MCF 10A (cell line): ENCODE measurements around the gene MEPCE. TPM values are rescaled to one million over a fixed set of nuclear protein-coding genes. Genes with fewer than 3 reads are reported as not detected.

Experiments
- BruUV-seq: library from RNA; stranded (reverse); fragments of 400-500 nt; replicated peaks from 2 replicates; lab custom pipeline; 2021; lab: Mats Ljungman, UMichigan
- CTCF ChIA-PET: fragments of 300-600 bp; sonication (Branson Sonifier 250); formaldehyde crosslinking; extraction: SDS; loops from one replicate; lab custom pipeline; 2021; ENCODE audit warnings: antibody characterized with exemption, inconsistent platforms; lab: Yijun Ruan, JAX
- POLR2A ChIA-PET: fragments of 300-600, 350-650 bp; sonication (Branson Sonifier 250); formaldehyde crosslinking; extraction: SDS; loops from one replicate; lab custom pipeline; 2020; ENCODE audit warnings: antibody characterized with exemption, inconsistent platforms; lab: Yijun Ruan, JAX
- DNase-seq: peaks from one replicate; pipeline ENCODE4 v3.0.0-alpha.2; 2018; ENCODE audit not compliant: unreplicated experiment
- H3K27ac Mint-ChIP-seq: one replicate; pipeline ENCODE4 v1.8.0; 2022; ENCODE audit warnings: mild to moderate bottlenecking, low read depth, mixed read lengths; ENCODE audit not compliant: unreplicated experiment
- H3K27me3 Mint-ChIP-seq: one replicate; pipeline ENCODE4 v1.8.0; 2022; ENCODE audit warnings: mixed read lengths; ENCODE audit not compliant: insufficient read depth, unreplicated experiment
- H3K36me3 Mint-ChIP-seq: one replicate; pipeline ENCODE4 v1.8.0; 2022; ENCODE audit warnings: mild to moderate bottlenecking, moderate library complexity, mixed read lengths; ENCODE audit not compliant: insufficient read depth, unreplicated experiment
- H3K4me1 Mint-ChIP-seq: one replicate; pipeline ENCODE4 v1.8.0; 2022; ENCODE audit warnings: mixed read lengths; ENCODE audit not compliant: insufficient read depth, unreplicated experiment
- H3K4me3 Mint-ChIP-seq: one replicate; pipeline ENCODE4 v1.8.0; 2022; ENCODE audit warnings: mild to moderate bottlenecking, moderate library complexity, mixed read lengths; ENCODE audit not compliant: unreplicated experiment
- H3K9me3 Mint-ChIP-seq: one replicate; pipeline ENCODE4 v1.8.0; 2022; ENCODE audit warnings: mixed read lengths; ENCODE audit not compliant: unreplicated experiment
- CTCF ChIP-seq: fragments of 200-600 bp; IDR thresholded peaks from one replicate; pipeline ENCODE4 v1.8.0; 2022; ENCODE audit warnings: antibody characterized with exemption, mild to moderate bottlenecking; ENCODE audit not compliant: unreplicated experiment
- intact Hi-C: fragments of 100-400 bp; cut with micrococcal nuclease; formaldehyde crosslinking; loops from 2 replicates; pipeline ENCODE4 v1.14.1; 2022
- total RNA-seq: library from RNA; stranded (reverse); gene quantifications from 2 replicates; pipeline ENCODE4 v1.2.3, GENCODE V29; 2022

MEPCE gene
- total RNA-seq, 1 experiment from 2014 or later = 59.9 TPM

GRCh38 chr7:100401811-100402210 is 27.8 kb upstream of the MEPCE start:
- H3K36me3 Mint-ChIP-seq = peaks cover 6% of the 10 kb centered on the region

GRCh38 chr7:100402241-100402640 is 27.4 kb upstream of the MEPCE start:
- H3K36me3 Mint-ChIP-seq = peaks cover 6% of the 10 kb centered on the region
- no peaks in the 10 kb centered on the region for H3K4me1 Mint-ChIP-seq
- no peaks in the 10 kb centered on the region for H3K9me3 Mint-ChIP-seq
- CTCF ChIA-PET = interaction anchor here (0.6 kb wide), 2 partner anchors 19 to 349 kb away, joined by 3 to 4 read pairs; no protein-coding TSS in a partner anchor
- TF ChIP-seq CTCF = no peak
- DNase-seq = no peak
- H3K4me3 Mint-ChIP-seq = no peak overlapping the region
- no peak overlapping the region for H3K27ac Mint-ChIP-seq
- intact Hi-C loops = no loop called here
- POLR2A ChIA-PET = interaction anchor here (1.3 to 1.4 kb wide), 2 partner anchors 18 to 184 kb away, joined by 3 to 5 read pairs; partner anchors contain the start of genes FBXO24 and LRCH4
- H3K27me3 Mint-ChIP-seq = peaks cover 22% of the 10 kb centered on the region
- no TSS peak for BruUV-seq

More at GRCh38 chr7:100401811-100402210, 27.8 kb upstream of the MEPCE start:
- CTCF ChIA-PET = no interaction called here
- POLR2A ChIA-PET = interaction anchor here (1.3 to 1.4 kb wide), 2 partner anchors 17 to 185 kb away, joined by 3 to 5 read pairs; partner anchors contain the start of genes FBXO24 and LRCH4
- BruUV-seq = no TSS peak
- Mint-ChIP-seq H3K4me1 (no peaks in the 10 kb centered on the region), H3K4me3 (no peak overlapping the region), H3K9me3 (no peaks in the 10 kb centered on the region), H3K27me3 (peaks cover 22% of the 10 kb centered on the region), H3K27ac (no peak overlapping the region)
- no peak for TF ChIP-seq CTCF
- DNase-seq = no peak
- intact Hi-C loops = no loop called here

GRCh38 chr7:100406767-100407166 is 22.9 kb upstream of the MEPCE start:
- intact Hi-C loops = loop anchor here (1.0 kb wide), 1 partner anchor 274 kb away; no protein-coding TSS in a partner anchor
- Mint-ChIP-seq H3K4me3 (no peak overlapping the region), H3K27ac (no peak overlapping the region), H3K9me3 (no peaks in the 10 kb centered on the region), H3K36me3 (peaks cover 6% of the 10 kb centered on the region), H3K27me3 (peaks cover 9% of the 10 kb centered on the region), H3K4me1 (no peaks in the 10 kb centered on the region)
- ChIA-PET POLR2A (interaction anchor here (0.6 to 1.9 kb wide), 7 partner anchors 9 to 463 kb away, joined by 3 to 6 read pairs (median 5); partner anchors contain the start of gene ZCWPW1), CTCF (interaction anchor here (0.6 to 3.0 kb wide), 9 partner anchors 8 to 468 kb away, joined by 3 to 16 read pairs (median 3); no protein-coding TSS in a partner anchor)
- BruUV-seq = no TSS peak
- DNase-seq = peak; percentile 27
- TF ChIP-seq CTCF = no peak

- no peaks in the 10 kb centered on the region for H3K9me3 Mint-ChIP-seq
- H3K4me1 Mint-ChIP-seq = no peaks in the 10 kb centered on the region
- DNase-seq = peak; percentile 82
- intact Hi-C loops = loop anchor here (1.0 kb wide), 1 partner anchor 275 kb away; no protein-coding TSS in a partner anchor
- no peak overlapping the region for H3K27ac Mint-ChIP-seq
- no TSS peak for BruUV-seq
- no peak overlapping the region for H3K4me3 Mint-ChIP-seq
- ChIA-PET CTCF (interaction anchor here (0.6 to 3.0 kb wide), 15 partner anchors 9 to 846 kb away, joined by 3 to 16 read pairs (median 3); no protein-coding TSS in a partner anchor), POLR2A (interaction anchor here (0.8 to 1.9 kb wide), 8 partner anchors 8 to 72 kb away, joined by 3 to 6 read pairs (median 4); partner anchors contain the start of gene ZCWPW1)
- H3K27me3 Mint-ChIP-seq = peaks cover 9% of the 10 kb centered on the region
- TF ChIP-seq CTCF = peak; percentile 62
- no peaks in the 10 kb centered on the region for H3K36me3 Mint-ChIP-seq
Observed at GRCh38 chr7:100407285-100408180, 22.1 kb upstream of the MEPCE start.
